ENCODE results near the gene SLC25A21.

GRCh38 chr14:36915081-36915480, 257.3 kb downstream of the SLC25A21 start:
- no peak for TF ChIP-seq CTCF (IDR thresholded peaks at IDR 0.05)
- no peak for TF ChIP-seq POLR2A (IDR thresholded peaks at IDR 0.05; ENCODE audit: low read length)
- no peak for TF ChIP-seq REST (IDR thresholded peaks at IDR 0.05)
- no peak for TF ChIP-seq BCL3 (IDR thresholded peaks at IDR 0.05)
- no peak for TF ChIP-seq CHD2 (IDR thresholded peaks at IDR 0.05; ENCODE audit: low read length, partially characterized antibody)
